Iris pigment epithelial cell (primary cell): ENCODE results near the gene FKBP10.

Source experiments
- DNase-seq: peaks from one replicate; pipeline ENCODE4 v3.0.0-alpha.2; 2011; ENCODE audit warnings: low read depth

The FKBP10 gene

DNA sequence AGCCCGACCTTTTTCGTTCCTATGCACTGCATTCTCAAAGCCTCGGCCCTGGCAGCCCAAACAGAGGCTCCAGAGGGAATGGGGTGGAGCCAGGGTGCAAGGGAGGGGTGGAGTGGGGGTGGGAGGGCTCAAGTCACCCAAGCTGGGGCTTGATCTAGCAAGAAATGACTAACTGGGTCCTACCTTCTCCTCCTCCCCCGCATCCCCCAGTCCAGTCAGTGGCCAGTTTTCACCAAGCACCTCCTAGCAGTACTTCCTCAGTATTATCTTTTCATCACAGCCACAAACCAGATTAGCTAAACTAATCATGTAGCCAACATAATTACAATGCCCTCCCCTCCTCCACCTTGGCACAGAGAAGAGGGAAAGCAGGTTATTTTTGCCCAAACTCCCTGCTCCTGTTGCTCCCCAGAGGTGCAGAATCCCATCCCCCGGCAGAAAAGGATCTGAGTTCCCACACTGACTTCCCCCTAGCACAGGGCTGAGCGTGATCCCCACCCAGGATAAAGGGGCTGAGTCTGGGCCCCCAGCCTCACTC lies 28.5 kb upstream of the FKBP10 start:
- DNase-seq, result peak; percentile 72

DNA sequence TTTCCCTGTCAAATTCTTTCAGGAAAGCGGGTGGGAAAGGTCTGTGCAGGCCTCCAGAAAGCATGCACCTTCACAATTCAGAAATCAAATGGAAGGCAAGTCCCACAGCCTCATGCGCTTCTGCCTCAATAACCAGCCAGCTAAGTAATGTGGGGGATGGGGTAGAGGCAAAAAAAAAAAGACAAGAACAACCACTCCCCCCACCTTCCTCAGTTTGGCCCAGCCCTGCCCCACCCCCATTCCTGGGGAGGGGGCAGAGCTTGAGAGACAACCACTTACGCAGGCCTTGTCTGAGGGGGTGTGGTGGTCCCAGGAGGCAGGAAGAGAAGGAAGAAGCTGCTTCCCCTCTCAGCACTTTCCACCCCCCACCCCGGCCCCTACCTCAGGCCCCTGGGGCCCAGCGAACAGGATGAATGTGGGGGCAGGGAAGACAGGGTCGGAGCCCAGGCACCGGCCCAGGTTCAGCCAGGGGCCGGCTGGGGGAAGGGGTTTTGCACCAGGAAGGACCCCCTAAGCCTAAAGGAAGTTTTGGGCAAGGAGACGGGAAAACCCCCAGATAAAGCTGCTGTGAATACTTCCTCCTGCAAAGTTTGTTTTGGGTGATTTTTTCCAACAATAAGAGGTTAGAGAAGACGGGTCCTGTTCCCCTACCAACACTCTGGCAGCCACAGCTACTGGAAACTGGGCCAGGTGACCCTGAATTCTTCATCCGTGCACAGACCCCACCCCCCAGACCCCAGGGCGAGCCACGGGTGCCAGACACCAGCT lies 27.5 kb upstream of the FKBP10 start:
- peak; percentile 27 for DNase-seq

- DNase-seq, result no peak
Measured at GRCh38 chr17:41785859-41786226, 27.0 kb upstream of the FKBP10 start.

- peak; percentile 100 for DNase-seq
Measured at GRCh38 chr17:41786227-41787020, 26.4 kb upstream of the FKBP10 start, which contains the start of gene JUP. Gene JUP, minus strand, starts transcription at chr17:41786711. Its CDS starts 14,857 bp downstream, at chr17:41771854.

GRCh38 chr17:41787021-41787418 lies 25.8 kb upstream of the FKBP10 start:
- no peak for DNase-seq

DNA sequence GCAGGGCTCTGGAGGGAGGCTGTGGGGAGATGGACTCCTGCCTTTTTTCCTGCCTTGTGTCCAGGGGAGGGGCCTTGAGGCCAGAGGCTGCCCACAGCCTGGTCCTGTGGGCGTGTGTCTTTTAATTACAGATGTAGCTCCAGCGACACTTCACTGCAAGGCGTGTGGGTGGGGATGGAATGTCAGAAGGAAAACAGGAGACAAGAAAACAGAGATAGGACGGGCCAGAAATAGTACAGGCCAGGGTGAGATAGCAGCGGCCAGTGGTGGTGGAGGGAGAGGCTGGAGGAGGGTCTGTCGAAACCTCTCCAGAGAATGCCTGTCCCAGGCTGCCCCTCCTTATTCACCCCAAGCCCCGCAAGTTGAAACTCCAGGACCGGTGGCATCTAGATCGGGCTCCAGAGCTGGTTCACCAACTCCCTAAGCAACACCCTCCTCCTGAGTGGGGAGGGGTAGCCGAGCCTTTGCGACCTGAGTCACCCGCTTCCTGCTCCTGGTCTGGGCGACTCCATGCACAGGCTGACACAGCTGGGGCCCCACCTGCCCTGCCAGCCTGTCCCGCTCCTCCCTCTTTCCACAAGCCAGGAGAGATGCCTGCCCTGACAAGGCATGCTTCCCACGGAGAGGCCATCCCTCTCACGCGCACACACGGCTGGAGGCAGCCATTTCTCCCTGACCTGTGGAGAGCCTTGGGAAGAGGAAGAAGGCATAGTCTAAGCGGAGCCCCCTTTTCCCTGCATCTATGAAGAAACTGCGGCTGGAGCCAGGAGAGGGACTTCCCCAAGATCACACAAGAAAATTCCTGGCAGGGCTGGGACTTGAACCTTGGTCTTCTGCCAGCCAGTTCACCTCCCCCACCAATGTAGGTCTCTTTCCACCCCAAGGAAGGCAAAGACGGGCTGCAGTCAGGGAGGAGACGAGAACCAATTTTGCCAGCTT lies 19.7 kb upstream of the FKBP10 start:
- DNase-seq, result no peak

DNA sequence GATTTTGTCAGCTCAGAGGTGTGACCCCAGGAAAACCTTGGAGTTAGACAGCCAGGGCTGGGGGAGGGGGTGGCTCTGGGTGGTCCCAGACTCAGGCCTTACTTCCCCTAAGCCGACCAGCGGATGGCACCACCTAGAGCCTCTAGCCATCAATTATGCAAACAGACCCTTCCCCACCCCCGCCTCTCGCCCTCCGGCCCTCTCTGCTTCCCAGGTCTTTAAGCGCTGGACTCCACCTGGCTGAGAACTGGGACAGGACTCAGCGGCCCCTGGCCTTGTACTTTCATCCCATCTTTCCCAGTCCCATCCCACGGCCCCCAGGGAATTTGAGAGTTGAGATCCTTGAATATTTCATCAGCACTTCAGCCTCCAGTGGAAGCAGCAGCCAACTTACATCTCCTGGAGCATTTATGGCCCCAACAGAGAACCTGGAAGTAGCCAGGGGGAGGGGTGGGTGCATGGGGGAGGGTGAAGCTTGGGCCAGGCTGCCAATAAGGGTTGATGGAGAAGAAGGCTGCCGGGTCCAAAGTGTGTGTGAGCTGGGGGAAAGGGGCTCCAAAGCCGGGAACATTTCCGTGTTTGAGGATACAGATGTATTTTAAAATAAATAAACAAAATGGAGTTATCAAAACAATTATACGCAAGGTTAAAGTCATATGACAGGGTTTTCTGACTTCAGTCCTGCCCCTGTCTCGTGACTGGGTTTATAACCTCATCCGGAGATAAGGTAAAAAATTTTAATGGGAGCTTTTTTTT lies 18.8 kb upstream of the FKBP10 start:
- DNase-seq, result no peak

GRCh38 chr17:41794540-41794975 lies 18.2 kb upstream of the FKBP10 start:
- no peak for DNase-seq

DNA sequence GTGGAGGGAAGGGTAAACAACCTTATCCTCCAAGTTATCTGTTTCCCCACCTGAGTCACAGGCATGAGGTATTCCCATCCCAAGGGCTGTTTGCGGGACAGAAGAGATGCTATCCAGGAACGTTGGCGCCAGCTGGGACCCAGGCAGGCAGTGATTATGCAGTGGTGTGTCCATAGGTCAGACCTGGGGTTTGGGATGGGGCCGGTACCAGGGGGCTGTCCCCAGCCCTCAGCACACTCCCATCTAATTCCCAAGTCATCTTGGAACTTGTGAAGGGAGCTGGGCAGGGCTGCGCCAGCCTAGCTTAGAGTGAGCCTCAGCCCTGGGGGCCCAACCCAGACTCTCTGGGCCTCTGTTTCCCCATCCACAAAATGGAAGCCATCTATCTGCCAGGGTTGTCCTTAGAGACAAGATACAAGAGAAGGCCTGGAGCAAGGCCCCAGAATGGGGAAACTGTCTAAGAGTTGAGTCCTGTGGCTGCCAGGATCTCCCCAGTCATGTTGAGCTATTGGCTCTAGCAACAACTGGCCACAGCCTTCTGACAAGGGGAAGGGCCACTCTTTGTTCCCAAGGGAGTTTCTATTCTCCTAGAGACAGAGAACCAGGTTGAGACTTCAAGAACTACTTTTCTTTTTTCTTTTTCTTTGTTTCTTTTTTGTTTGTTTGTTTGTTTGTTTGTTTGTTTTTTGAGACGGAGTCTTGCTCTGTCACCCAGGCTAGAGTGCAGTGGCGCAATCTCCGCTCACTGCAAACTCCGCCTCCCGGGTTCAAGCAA lies 16.5 kb upstream of the FKBP10 start:
- no peak for DNase-seq

- DNase-seq, result no peak
Measured at GRCh38 chr17:41797377-41797776, 15.4 kb upstream of the FKBP10 start.

GRCh38 chr17:41799366-41799765 lies 13.4 kb upstream of the FKBP10 start:
- DNase-seq, result no peak

GRCh38 chr17:41800601-41801373 lies 12.0 kb upstream of the FKBP10 start:
- peak; percentile 51 for DNase-seq

- DNase-seq, result peak; percentile 59
Measured at GRCh38 chr17:41801374-41802271, 11.2 kb upstream of the FKBP10 start.

DNA sequence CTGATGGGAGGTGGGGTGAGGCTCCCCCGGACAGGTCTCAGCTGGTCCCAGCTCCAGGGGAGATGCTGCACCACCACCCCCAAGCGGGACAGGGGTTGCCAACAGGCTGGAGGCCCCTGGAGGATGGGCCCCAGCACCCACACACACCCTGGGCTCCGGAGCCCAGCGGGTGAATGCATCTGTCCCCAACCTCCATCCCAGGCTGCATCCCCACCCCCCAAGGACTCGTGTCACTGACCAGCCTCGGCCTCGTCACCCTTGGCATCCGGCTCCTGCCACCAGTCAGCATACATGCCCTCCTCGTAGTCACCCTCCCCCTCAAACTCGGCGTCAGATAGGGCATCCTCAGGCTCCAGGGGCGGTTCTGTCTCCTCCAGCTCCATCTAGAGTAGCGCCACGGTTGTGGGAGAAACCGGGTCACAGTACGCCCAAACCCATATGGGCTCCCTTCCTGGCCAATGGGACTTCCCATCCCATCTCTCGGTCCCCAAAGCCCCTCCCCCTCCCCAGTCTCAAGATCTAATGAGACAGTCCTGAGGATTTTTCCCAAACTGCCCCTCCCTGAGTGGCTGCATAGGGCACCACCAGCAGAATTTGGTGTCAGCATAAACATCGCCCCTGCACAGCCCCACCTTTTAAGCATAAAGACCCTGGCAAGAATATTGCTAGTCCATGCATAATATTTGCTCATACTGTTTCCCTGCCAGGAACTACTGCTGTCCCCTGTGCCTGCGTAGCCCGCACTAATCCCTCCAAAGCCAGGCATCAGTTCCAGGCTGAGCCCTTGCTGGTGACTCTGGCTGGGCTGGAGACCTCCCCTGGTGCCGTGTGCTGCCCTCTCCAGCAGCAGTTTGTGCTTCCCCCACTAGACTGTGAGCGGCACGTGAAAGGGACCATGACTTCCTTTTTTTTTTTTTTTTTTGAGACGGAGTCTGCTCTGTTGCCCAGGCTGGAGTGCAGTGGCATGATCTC lies 9.5 kb upstream of the FKBP10 start:
- DNase-seq, result no peak

- no peak for DNase-seq
Measured at GRCh38 chr17:41806685-41807445, 5.9 kb upstream of the FKBP10 start.
